ENCODE data around the gene WDFY4.

GRCh38 chr10:48693206-48693605 is 8.5 kb downstream of the WDFY4 start:
- TF ChIP-seq, protein P1, sequence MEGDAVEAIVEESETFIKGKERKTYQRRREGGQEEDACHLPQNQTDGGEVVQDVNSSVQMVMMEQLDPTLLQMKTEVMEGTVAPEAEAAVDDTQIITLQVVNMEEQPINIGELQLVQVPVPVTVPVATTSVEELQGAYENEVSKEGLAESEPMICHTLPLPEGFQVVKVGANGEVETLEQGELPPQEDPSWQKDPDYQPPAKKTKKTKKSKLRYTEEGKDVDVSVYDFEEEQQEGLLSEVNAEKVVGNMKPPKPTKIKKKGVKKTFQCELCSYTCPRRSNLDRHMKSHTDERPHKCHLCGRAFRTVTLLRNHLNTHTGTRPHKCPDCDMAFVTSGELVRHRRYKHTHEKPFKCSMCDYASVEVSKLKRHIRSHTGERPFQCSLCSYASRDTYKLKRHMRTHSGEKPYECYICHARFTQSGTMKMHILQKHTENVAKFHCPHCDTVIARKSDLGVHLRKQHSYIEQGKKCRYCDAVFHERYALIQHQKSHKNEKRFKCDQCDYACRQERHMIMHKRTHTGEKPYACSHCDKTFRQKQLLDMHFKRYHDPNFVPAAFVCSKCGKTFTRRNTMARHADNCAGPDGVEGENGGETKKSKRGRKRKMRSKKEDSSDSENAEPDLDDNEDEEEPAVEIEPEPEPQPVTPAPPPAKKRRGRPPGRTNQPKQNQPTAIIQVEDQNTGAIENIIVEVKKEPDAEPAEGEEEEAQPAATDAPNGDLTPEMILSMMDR (optimal IDR thresholded peaks at IDR 0.05 in 1 of 3, IDR thresholded peaks at IDR 0.05 in 1 of 3, conservative IDR thresholded peaks at IDR 0.05 in 1 of 3; ENCODE audit: extremely low read depth in 1 of 3, insufficient read depth in 2 of 3, low read length in 3 of 3): no peak
- TF ChIP-seq EZH2 (IDR thresholded peaks at IDR 0.05; ENCODE audit: low read length): no peak

Data from keratinocyte (primary cell).